GM12891 (cell line): ENCODE results near the gene MRPS2.

Experiments
- DNase-seq: peaks from one replicate; pipeline ENCODE4 v3.0.0; 2011; ENCODE audit warnings: low spot score; ENCODE audit not compliant: insufficient read length
- FAIRE-seq: peaks from 2 replicates; lab custom pipeline; 2011; peaks lifted over from hg19 to GRCh38; lab: Jason Lieb, UNC
- PAX5 ChIP-seq: IDR thresholded peaks from 2 replicates; pipeline ENCODE4 v1.6.1; 2011; ENCODE audit warnings: low read length, moderate library complexity, mild to moderate bottlenecking; ENCODE audit not compliant: insufficient read depth, severe bottlenecking
- POLR2A ChIP-seq: IDR thresholded peaks from 2 replicates; pipeline ENCODE4 v1.6.1; 2011; ENCODE audit warnings: low read depth, low read length, control low read depth
- POLR2AphosphoS5 ChIP-seq: IDR thresholded peaks from 2 replicates; pipeline ENCODE4 v1.6.1; 2011; ENCODE audit warnings: low read depth, low read length, control low read depth
- POU2F2 ChIP-seq: IDR thresholded peaks from 2 replicates; pipeline ENCODE4 v1.6.1; 2011; ENCODE audit warnings: low read depth, mild to moderate bottlenecking, control low read depth, low read length, moderate library complexity
- SPI1 ChIP-seq: IDR thresholded peaks from 2 replicates; pipeline ENCODE4 v1.6.1; 2011; ENCODE audit warnings: low read depth, low read length, control low read depth
- TAF1 ChIP-seq: IDR thresholded peaks from 2 replicates; pipeline ENCODE4 v1.6.1; 2011; ENCODE audit warnings: low read depth, low read length, control low read depth

Gene MRPS2

GRCh38 chr9:135468854-135469521 lies 31.5 kb upstream of the MRPS2 start:
- TF ChIP-seq PAX5 (no peak), POLR2AphosphoS5 (no peak), POU2F2 (no peak), SPI1 (no peak), TAF1 (no peak), POLR2A (no peak)
- DNase-seq (no peak), FAIRE-seq (no peak)

- TF ChIP-seq TAF1 = no peak
- FAIRE-seq = no peak
These were observed 28.5 kb upstream of the MRPS2 start for GRCh38 chr9:135471791-135472640.

GRCh38 chr9:135473972-135474543 lies 26.4 kb upstream of the MRPS2 start:
- FAIRE-seq (no peak), DNase-seq (no peak)
- TF ChIP-seq POU2F2 = no peak
- TF ChIP-seq SPI1 = no peak
- TF ChIP-seq POLR2A = no peak
- no peak for TF ChIP-seq PAX5
- no peak for TF ChIP-seq TAF1
- no peak for TF ChIP-seq POLR2AphosphoS5

More at GRCh38 chr9:135471791-135472640, 28.5 kb upstream of the MRPS2 start:
- DNase-seq = no peak

- no peak for TF ChIP-seq TAF1
- peak; percentile 97 for TF ChIP-seq POU2F2
- no peak for TF ChIP-seq POLR2A
These were observed 25.6 kb upstream of the MRPS2 start for GRCh38 chr9:135474915-135475314.

GRCh38 chr9:135476561-135477355 lies 23.7 kb upstream of the MRPS2 start:
- TF ChIP-seq TAF1 = no peak
- TF ChIP-seq POU2F2 = no peak
- TF ChIP-seq SPI1 = no peak
- no peak for TF ChIP-seq POLR2A
- no peak for TF ChIP-seq PAX5
- DNase-seq (no peak), FAIRE-seq (no peak)

More at GRCh38 chr9:135474915-135475314, 25.6 kb upstream of the MRPS2 start:
- DNase-seq (no peak), FAIRE-seq (no peak)

GRCh38 chr9:135478191-135478590 lies 22.3 kb upstream of the MRPS2 start:
- TF ChIP-seq SPI1 = no peak
- TF ChIP-seq POLR2A = no peak
- no peak for TF ChIP-seq PAX5
- TF ChIP-seq POLR2AphosphoS5 = no peak
- TF ChIP-seq POU2F2 = no peak
- TF ChIP-seq TAF1 = no peak
- DNase-seq = no peak
- FAIRE-seq = no peak

- TF ChIP-seq POLR2AphosphoS5 (no peak), TAF1 (no peak), SPI1 (no peak), PAX5 (no peak), POLR2A (no peak), POU2F2 (no peak)
- FAIRE-seq (no peak), DNase-seq (no peak)
These were observed 21.5 kb upstream of the MRPS2 start for GRCh38 chr9:135478829-135479468.

GRCh38 chr9:135479469-135480052 lies 20.9 kb upstream of the MRPS2 start, which contains the start of gene PPP1R26:
PPP1R26 (plus strand) TSS chr9:135479782; CDS start chr9:135484511, 4,729 bp downstream.
- TF ChIP-seq TAF1 (no peak), POLR2A (no peak), PAX5 (no peak), SPI1 (no peak), POU2F2 (no peak), POLR2AphosphoS5 (no peak)
- FAIRE-seq (no peak), DNase-seq (no peak)
